ENCODE measurements around the gene MEGF9. TPM values are rescaled to one million over a fixed set of nuclear protein-coding genes. Genes with fewer than 3 reads are reported as not detected.

The MEGF9 gene
- total and polyA plus RNA-seq, 2 donors (not counting 3 experiments of a cell fraction or from before 2014, with no cell fraction given), result 4.0 to 13.0 TPM

DNA sequence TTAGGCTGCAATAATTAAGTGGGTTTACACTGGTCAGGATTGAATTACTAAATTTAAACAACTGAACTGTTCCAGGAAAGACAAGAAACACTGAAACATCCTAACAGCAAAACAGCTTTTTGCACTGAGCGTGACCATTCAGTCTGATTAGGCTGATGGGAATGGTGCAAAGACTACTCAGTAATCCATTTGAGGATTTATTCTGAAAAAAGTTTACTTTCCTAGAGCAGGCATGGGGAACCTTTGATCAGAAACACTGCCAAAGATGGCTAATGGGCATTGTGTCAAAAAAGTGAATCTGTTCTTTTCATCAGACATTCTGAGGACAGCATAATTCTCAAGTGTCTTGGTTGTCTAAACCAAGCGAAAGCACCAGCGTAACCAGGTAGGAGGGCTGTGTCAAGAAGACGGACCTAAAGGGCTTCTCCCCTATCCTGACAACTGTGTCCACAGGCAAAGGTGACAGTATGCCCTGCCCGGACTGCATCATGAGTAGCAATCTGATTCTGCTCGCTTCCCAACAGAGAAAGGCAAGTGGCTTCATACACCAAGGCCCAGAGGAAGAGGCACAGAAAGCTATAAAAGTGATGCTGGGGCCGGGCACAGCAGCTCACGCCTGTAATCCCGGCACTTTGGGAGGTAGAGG, 45.6 kb upstream of the MEGF9 start:
- H3K79me2 ChIP-seq (ENCODE audit: control insufficient read depth, insufficient read depth, low read length), result no peaks in the 10 kb centered on the region
- no peak for TF ChIP-seq POLR2AphosphoS5 (IDR thresholded peaks at IDR 0.05; ENCODE audit: insufficient read depth, low read depth, low read length)
- no peak for TF ChIP-seq MYC (IDR thresholded peaks at IDR 0.05; ENCODE audit: low read depth, low read length)
- TF ChIP-seq, protein P1, sequence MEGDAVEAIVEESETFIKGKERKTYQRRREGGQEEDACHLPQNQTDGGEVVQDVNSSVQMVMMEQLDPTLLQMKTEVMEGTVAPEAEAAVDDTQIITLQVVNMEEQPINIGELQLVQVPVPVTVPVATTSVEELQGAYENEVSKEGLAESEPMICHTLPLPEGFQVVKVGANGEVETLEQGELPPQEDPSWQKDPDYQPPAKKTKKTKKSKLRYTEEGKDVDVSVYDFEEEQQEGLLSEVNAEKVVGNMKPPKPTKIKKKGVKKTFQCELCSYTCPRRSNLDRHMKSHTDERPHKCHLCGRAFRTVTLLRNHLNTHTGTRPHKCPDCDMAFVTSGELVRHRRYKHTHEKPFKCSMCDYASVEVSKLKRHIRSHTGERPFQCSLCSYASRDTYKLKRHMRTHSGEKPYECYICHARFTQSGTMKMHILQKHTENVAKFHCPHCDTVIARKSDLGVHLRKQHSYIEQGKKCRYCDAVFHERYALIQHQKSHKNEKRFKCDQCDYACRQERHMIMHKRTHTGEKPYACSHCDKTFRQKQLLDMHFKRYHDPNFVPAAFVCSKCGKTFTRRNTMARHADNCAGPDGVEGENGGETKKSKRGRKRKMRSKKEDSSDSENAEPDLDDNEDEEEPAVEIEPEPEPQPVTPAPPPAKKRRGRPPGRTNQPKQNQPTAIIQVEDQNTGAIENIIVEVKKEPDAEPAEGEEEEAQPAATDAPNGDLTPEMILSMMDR (IDR thresholded peaks at IDR 0.05; ENCODE audit: extremely low read depth in 1 of 2, insufficient read depth in 1 of 2, low read depth in 1 of 2, low read length in 2 of 2), result no peak
- TF ChIP-seq EZH2 (IDR thresholded peaks at IDR 0.05; ENCODE audit: borderline replicate concordance, low read depth, low read length, severe bottlenecking), result no peak
- no peak for TF ChIP-seq JUN (IDR thresholded peaks at IDR 0.05; ENCODE audit: borderline replicate concordance, insufficient read depth, insufficient read length, low read depth)
- TF ChIP-seq FOS (IDR thresholded peaks at IDR 0.05; ENCODE audit: borderline replicate concordance, insufficient read depth, low read length), result no peak
- TF ChIP-seq, protein P2, sequence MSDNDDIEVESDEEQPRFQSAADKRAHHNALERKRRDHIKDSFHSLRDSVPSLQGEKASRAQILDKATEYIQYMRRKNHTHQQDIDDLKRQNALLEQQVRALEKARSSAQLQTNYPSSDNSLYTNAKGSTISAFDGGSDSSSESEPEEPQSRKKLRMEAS (IDR thresholded peaks at IDR 0.05; ENCODE audit: insufficient read depth, insufficient read length), result no peak
- no peak for TF ChIP-seq GATA2 (IDR thresholded peaks at IDR 0.05; ENCODE audit: insufficient read depth, insufficient read length, low read depth, low read length)
- POLR2A ChIA-PET, result no interaction called here
- DNase-seq (ENCODE audit: low read depth, low spot score) (no peak), FAIRE-seq (no peak)
- no peaks in the 10 kb centered on the region for H3K9me3 ChIP-seq (replicated peaks; ENCODE audit: control insufficient read depth, insufficient read depth, low read length)
- no peaks in the 10 kb centered on the region for H4K20me1 ChIP-seq (replicated peaks; ENCODE audit: control insufficient read depth, extremely low read depth, insufficient read depth, low read length)
- no peak overlapping the region for H3K9ac ChIP-seq (replicated peaks; ENCODE audit: extremely low read depth, insufficient read depth, low read length)
- H3K9me1 ChIP-seq (replicated peaks; ENCODE audit: control insufficient read depth, extremely low read depth, insufficient read depth, low read length), result no peaks in the 10 kb centered on the region
- H3K4me3 ChIP-seq (replicated peaks in 1 of 3; ENCODE audit: insufficient read depth in 1 of 3, low read depth in 1 of 3, low read length in 3 of 3), result no peak overlapping the region
- no peak overlapping the region for H3K4me2 ChIP-seq (ENCODE audit: insufficient read depth, low read length)
- H3K27ac ChIP-seq (ENCODE audit: insufficient read depth, low read depth, low read length), result no peak overlapping the region
- dilution Hi-C loops (cut with MboI; ENCODE audit: extremely low pct_ligation_motif_present, low sequenced_read_pairs) (no loop called here), intact Hi-C loops (cut with micrococcal nuclease) (no loop called here)
- no peaks in the 10 kb centered on the region for H3K27me3 ChIP-seq (ENCODE audit: control insufficient read depth in 2 of 2, insufficient read depth in 2 of 2, low read length in 2 of 2)
- CTCF ChIA-PET, result interaction anchor here (1.4 to 3.0 kb wide), 2 partner anchors 222 to 300 kb away, joined by 5 to 14 read pairs; no protein-coding TSS in a partner anchor
- H3K4me1 ChIP-seq (ENCODE audit: control insufficient read depth, extremely low read depth, insufficient read depth, low read length), result no peaks in the 10 kb centered on the region
- BruUV-seq (replicated peaks), result no TSS peak
- H2AFZ ChIP-seq (ENCODE audit: low read depth, low read length), result no peak overlapping the region
- H3K36me3 ChIP-seq (ENCODE audit: control insufficient read depth in 2 of 2, extremely low read depth in 1 of 2, insufficient read depth in 2 of 2, low read length in 2 of 2), result peaks cover 5 to 14% of the 10 kb centered on the region in 2 experiments
